Measurements from ENCODE around the gene NUCKS1.

DNA sequence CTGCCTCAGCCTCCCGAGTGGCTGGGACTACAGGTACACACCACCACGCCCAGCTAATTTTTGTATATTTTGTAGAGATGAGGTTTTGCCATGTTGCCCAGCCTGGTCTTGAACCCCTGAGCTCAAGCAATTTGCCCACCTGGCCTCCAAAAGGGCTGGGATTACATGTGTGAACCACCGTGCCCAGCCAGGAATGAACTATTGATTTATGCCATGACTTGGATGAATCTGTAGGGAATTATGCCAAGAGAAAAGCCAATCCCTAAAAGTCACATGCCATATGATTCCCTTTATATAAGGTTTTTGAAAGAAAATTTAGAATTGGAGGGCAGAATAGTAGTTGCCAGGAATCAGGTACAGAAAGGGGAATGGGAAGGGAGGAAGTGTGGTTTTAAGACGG is 50.6 kb downstream of the NUCKS1 start:
- TF ChIP-seq EZH2 (IDR thresholded peaks at IDR 0.05) (no peak), CTCF (IDR thresholded peaks at IDR 0.05) (no peak)
